Brain microvascular endothelial cell (primary cell): Measurements from ENCODE around the gene UHMK1.
A peak's percentile ranks its signal among the peaks of the same experiment; 100 is the strongest.
"Not testable (repeated sequence)": the region's sequence is repeated elsewhere in the genome, so short reads cannot be mapped to it uniquely, and the experiment has no call there.

Source experiments
- DNase-seq: peaks from one replicate; pipeline ENCODE4 v3.0.0-alpha.2; 2020
- H3K27ac ChIP-seq: fragments of 250-450 bp; sonication (Bioruptor Pico); 2 replicates; pipeline ENCODE4 v1.5.1; 2020; ENCODE audit warnings: mild to moderate bottlenecking, moderate library complexity
- H3K27me3 ChIP-seq: fragments of 250-450 bp; sonication (Bioruptor Pico); replicated peaks from 2 replicates; pipeline ENCODE4 v1.5.1; 2020; ENCODE audit warnings: mild to moderate bottlenecking
- H3K36me3 ChIP-seq: fragments of 250-450 bp; sonication (Bioruptor Pico); replicated peaks from 2 replicates; pipeline ENCODE4 v1.5.1; 2020; ENCODE audit warnings: mild to moderate bottlenecking
- H3K4me3 ChIP-seq: 2 replicates; pipeline ENCODE4 v1.5.1; 2011; ENCODE audit warnings: low read depth, mild to moderate bottlenecking, control low read depth, low read length, moderate library complexity
- CTCF ChIP-seq: IDR thresholded peaks from 2 replicates; pipeline ENCODE4 v1.5.1; 2011; ENCODE audit warnings: low read depth, mild to moderate bottlenecking, moderate library complexity, low read length, control low read depth, inconsistent platforms; ENCODE audit errors: missing control alignments
- in situ Hi-C: cut with HindIII; loops from 2 replicates; pipeline ENCODE4 v1.10.0; 2017; ENCODE audit warnings: low sequenced_read_pairs, low pct_ligation_motif_present

UHMK1 gene

GRCh38 chr1:162497723-162498495, at the start of gene UHMK1:
Gene UHMK1 (plus strand): TSS chr1:162497818. CDS start chr1:162498001, 183 bp downstream.
- Histone ChIP-seq H3K4me3 (peak within 1 kb of the TSS; percentile 90), H3K27ac (peak within 1 kb of the TSS; percentile 64), H3K36me3 (peaks cover 6% of the 10 kb centered on the region), H3K27me3 (no peaks in the 10 kb centered on the region)
- in situ Hi-C loops = no loop called here
- TF ChIP-seq CTCF = no peak
- peak; percentile 91 for DNase-seq

GRCh38 chr1:162454361-162454760, 43.3 kb upstream of the UHMK1 start:
- in situ Hi-C loops = not testable (repeated sequence)

GRCh38 chr1:162456323-162456722, 41.3 kb upstream of the UHMK1 start:
- no peak for DNase-seq
- in situ Hi-C loops = no loop called here
- H3K36me3 ChIP-seq = no peaks in the 10 kb centered on the region
- no peak overlapping the region for H3K4me3 ChIP-seq
- H3K27me3 ChIP-seq = no peaks in the 10 kb centered on the region
- no peak overlapping the region for H3K27ac ChIP-seq
- no peak for TF ChIP-seq CTCF

More at GRCh38 chr1:162454361-162454760, 43.3 kb upstream of the UHMK1 start:
- not testable (repeated sequence) for H3K27me3 ChIP-seq, H3K4me3 ChIP-seq, H3K36me3 ChIP-seq, DNase-seq, H3K27ac ChIP-seq

GRCh38 chr1:162458236-162458635, 39.4 kb upstream of the UHMK1 start:
- H3K27me3 ChIP-seq = no peaks in the 10 kb centered on the region
- TF ChIP-seq CTCF = no peak
- no peak for DNase-seq
- no peak overlapping the region for H3K27ac ChIP-seq
- no peaks in the 10 kb centered on the region for H3K36me3 ChIP-seq
- H3K4me3 ChIP-seq = no peak overlapping the region
- in situ Hi-C loops = no loop called here

GRCh38 chr1:162462425-162462824, 35.2 kb upstream of the UHMK1 start:
- H3K27ac ChIP-seq, in situ Hi-C loops, H3K36me3 ChIP-seq, H3K27me3 ChIP-seq, H3K4me3 ChIP-seq, DNase-seq: not testable (repeated sequence)

GRCh38 chr1:162463021-162463420, 34.6 kb upstream of the UHMK1 start:
- Histone ChIP-seq H3K27ac (no peak overlapping the region), H3K36me3 (no peaks in the 10 kb centered on the region), H3K4me3 (no peak overlapping the region), H3K27me3 (no peaks in the 10 kb centered on the region)
- in situ Hi-C loops = no loop called here
- no peak for TF ChIP-seq CTCF
- DNase-seq = no peak

GRCh38 chr1:162466797-162467196, 30.8 kb upstream of the UHMK1 start:
- Histone ChIP-seq H3K36me3 (no peaks in the 10 kb centered on the region), H3K4me3 (no peak overlapping the region), H3K27ac (no peak overlapping the region), H3K27me3 (no peaks in the 10 kb centered on the region)
- no peak for TF ChIP-seq CTCF
- no peak for DNase-seq
- in situ Hi-C loops = no loop called here
